AG04450 (cell line): Measurements from ENCODE around the gene CCSER2. TPM values are rescaled to one million over a fixed set of nuclear protein-coding genes. Genes with fewer than 3 reads are reported as not detected.
A peak's percentile ranks its signal among the peaks of the same experiment; 100 is the strongest.
"Not testable (repeated sequence)": the region's sequence is repeated elsewhere in the genome, so short reads cannot be mapped to it uniquely, and the experiment has no call there.

Experiments
- CTCF ChIA-PET: fragments of 300-600, 350-600 bp; formaldehyde crosslinking; extraction: SDS; loops from one replicate; lab custom pipeline; 2022; ENCODE audit warnings: antibody characterized with exemption, inconsistent platforms; lab: Charles Lee
- POLR2A ChIA-PET: fragments of 350-600 bp; formaldehyde crosslinking; extraction: SDS; loops from one replicate; lab custom pipeline; 2021; ENCODE audit warnings: antibody characterized with exemption, inconsistent platforms; lab: Yijun Ruan, JAX
- DNase-seq: peaks from one replicate; pipeline ENCODE4 v3.0.0-alpha.2; 2011; ENCODE audit warnings: low read depth, low spot score
- H3K27ac ChIP-seq: one replicate; pipeline ENCODE4 v1.5.1; 2012; ENCODE audit warnings: low read depth, low read length, control low read depth
- H3K27me3 ChIP-seq: one replicate; pipeline ENCODE4 v1.6.0; 2012; ENCODE audit warnings: low read length; ENCODE audit not compliant: control insufficient read depth, insufficient read depth
- H3K4me3 ChIP-seq: 2 replicates; pipeline ENCODE4 v1.5.1; 2011; ENCODE audit warnings: mild to moderate bottlenecking, low read depth, low read length, control low read depth
- H3K9me3 ChIP-seq: 2 replicates; pipeline ENCODE4 v1.5.1; 2012; ENCODE audit warnings: low read length; ENCODE audit not compliant: control insufficient read depth, insufficient read depth
- CTCF ChIP-seq: IDR thresholded peaks from 2 replicates; pipeline ENCODE4 v1.5.1; 2011; ENCODE audit warnings: low read depth, low read length, control low read depth, inconsistent platforms
- polyA minus RNA-seq: library from RNA; depleted of rRNA, polyadenylated mRNA; stranded (reverse); fragments of >200 nt; gene quantifications from 2 replicates; pipeline ENCODE4 v1.2.3, GENCODE V29; 2011; rRNA and poly(A)+ RNA removed
- polyA plus RNA-seq: library from polyadenylated mRNA; depleted of rRNA; stranded (reverse); fragments of >200 nt; gene quantifications from 2 replicates; pipeline ENCODE4 v1.2.3, GENCODE V29; 2011; rRNA removed

The CCSER2 gene
- 39.1 and 51.0 TPM in 2 replicates for polyA plus RNA-seq
- polyA minus RNA-seq: 35.8 and 43.8 TPM in 2 replicates

GRCh38 chr10:84328418-84329195 lies at the start of gene CCSER2:
CCSER2 (plus strand) TSS chr10:84328589; CDS start chr10:84371053, 42,464 bp downstream.
- CTCF ChIA-PET: interaction anchor here (0.6 to 2.8 kb wide), 5 partner anchors 9 to 212 kb away, joined by 3 to 9 read pairs (median 3); no protein-coding TSS in a partner anchor
- no peaks in the 10 kb centered on the region for H3K27me3 ChIP-seq
- peak within 1 kb of the TSS; percentile 75 for H3K4me3 ChIP-seq
- no peak for TF ChIP-seq CTCF
- peak within 1 kb of the TSS; percentile 54 for H3K27ac ChIP-seq
- POLR2A ChIA-PET: interaction anchor here (0.6 to 1.1 kb wide), 4 partner anchors 20 to 211 kb away, joined by 3 to 7 read pairs (median 4); no protein-coding TSS in a partner anchor
- no peaks in the 10 kb centered on the region for H3K9me3 ChIP-seq
- DNase-seq: no peak

- DNase-seq, POLR2A ChIA-PET, H3K4me3 ChIP-seq, H3K9me3 ChIP-seq, H3K27me3 ChIP-seq, H3K27ac ChIP-seq, CTCF ChIA-PET: not testable (repeated sequence)
Measured at GRCh38 chr10:84279876-84280475, 48.4 kb upstream of the CCSER2 start.

- CTCF ChIA-PET: no interaction called here
Measured at GRCh38 chr10:84286695-84287094, 41.7 kb upstream of the CCSER2 start.

GRCh38 chr10:84288151-84288550 lies 40.2 kb upstream of the CCSER2 start:
- POLR2A ChIA-PET: no interaction called here
- no peaks in the 10 kb centered on the region for H3K9me3 ChIP-seq
- no peak for TF ChIP-seq CTCF
- no peak overlapping the region for H3K4me3 ChIP-seq
- H3K27ac ChIP-seq: no peak overlapping the region
- no peaks in the 10 kb centered on the region for H3K27me3 ChIP-seq
- DNase-seq: no peak
- CTCF ChIA-PET: no interaction called here

More at GRCh38 chr10:84286695-84287094, 41.7 kb upstream of the CCSER2 start:
- Histone ChIP-seq H3K4me3 (no peak overlapping the region), H3K27ac (no peak overlapping the region), H3K9me3 (no peaks in the 10 kb centered on the region), H3K27me3 (no peaks in the 10 kb centered on the region)
- no peak for DNase-seq
- POLR2A ChIA-PET: no interaction called here
- no peak for TF ChIP-seq CTCF

GRCh38 chr10:84289521-84290200 lies 38.7 kb upstream of the CCSER2 start:
- ChIA-PET POLR2A (no interaction called here), CTCF (interaction anchor here (0.9 to 1.3 kb wide), 2 partner anchors 22 to 248 kb away, joined by 3 read pairs; no protein-coding TSS in a partner anchor)
- TF ChIP-seq CTCF: no peak
- H3K27me3 ChIP-seq: no peaks in the 10 kb centered on the region
- no peak overlapping the region for H3K27ac ChIP-seq
- no peak for DNase-seq
- no peaks in the 10 kb centered on the region for H3K9me3 ChIP-seq
- H3K4me3 ChIP-seq: no peak overlapping the region
